Daoy (cell line): ENCODE measurements around the gene SIGLEC11. TPM values are rescaled to one million over a fixed set of nuclear protein-coding genes. Genes with fewer than 3 reads are reported as not detected.
"Not testable (repeated sequence)": the region's sequence is repeated elsewhere in the genome, so short reads cannot be mapped to it uniquely, and the experiment has no call there.

Experiments
- DNase-seq: peaks from one replicate; pipeline ENCODE4 v3.0.0-alpha.2; 2015; ENCODE audit warnings: low read depth
- total RNA-seq: library from RNA; depleted of rRNA; stranded (reverse); fragments of >200 nt; shearing (Covaris generic); gene quantifications from 2 replicates; pipeline ENCODE4 v1.2.3, GENCODE V29; 2014; rRNA removed

Gene SIGLEC11, protein sequence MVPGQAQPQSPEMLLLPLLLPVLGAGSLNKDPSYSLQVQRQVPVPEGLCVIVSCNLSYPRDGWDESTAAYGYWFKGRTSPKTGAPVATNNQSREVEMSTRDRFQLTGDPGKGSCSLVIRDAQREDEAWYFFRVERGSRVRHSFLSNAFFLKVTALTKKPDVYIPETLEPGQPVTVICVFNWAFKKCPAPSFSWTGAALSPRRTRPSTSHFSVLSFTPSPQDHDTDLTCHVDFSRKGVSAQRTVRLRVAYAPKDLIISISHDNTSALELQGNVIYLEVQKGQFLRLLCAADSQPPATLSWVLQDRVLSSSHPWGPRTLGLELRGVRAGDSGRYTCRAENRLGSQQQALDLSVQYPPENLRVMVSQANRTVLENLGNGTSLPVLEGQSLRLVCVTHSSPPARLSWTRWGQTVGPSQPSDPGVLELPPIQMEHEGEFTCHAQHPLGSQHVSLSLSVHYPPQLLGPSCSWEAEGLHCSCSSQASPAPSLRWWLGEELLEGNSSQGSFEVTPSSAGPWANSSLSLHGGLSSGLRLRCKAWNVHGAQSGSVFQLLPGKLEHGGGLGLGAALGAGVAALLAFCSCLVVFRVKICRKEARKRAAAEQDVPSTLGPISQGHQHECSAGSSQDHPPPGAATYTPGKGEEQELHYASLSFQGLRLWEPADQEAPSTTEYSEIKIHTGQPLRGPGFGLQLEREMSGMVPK
- total RNA-seq, result not detected in 2 replicates

DNA sequence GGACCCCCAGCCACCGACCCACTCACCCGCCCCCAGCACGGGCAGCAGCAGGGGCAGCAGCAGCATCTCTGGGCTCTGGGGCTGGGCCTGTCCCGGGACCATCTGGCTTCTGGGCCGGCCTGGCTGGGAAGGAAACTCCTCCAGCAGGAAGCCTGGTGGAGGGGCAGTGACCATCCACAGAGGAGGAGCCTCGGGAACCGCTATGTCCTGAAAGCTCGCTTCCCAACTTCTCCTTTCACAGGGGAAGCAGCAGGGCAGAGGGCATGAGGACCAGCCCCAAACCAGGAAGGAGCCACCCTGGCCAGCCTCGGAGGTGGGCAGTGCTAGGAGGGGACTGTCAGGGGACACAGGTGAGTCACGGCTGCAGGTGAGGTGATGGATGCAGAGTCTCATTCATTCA, at the start of gene SIGLEC11:
Gene SIGLEC11, minus strand, starts transcription at position 193 of the 400 bp plus-strand sequence. Its CDS starts 91 bp downstream, at position 102.
- not testable (repeated sequence) for DNase-seq

DNA sequence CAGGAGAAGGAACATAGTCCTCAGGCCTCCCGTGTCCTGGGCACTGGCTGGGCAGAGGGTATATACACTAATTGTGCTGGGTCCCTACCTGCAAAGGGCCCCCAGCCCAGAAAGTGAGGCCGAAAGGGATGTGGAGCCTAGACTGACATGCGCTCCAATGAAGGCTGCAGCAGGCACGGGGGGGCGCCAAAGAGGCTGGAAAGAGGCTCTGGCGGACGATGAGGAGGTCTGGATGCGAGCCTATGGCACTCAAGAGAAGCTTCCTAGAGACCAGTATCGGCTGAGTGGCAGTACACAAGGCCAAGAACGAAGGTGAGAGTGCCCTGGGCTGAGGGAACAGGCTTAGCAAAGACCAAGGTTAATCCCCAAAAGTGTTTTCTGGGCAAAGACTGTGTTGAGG, 47.6 kb upstream of the SIGLEC11 start:
- DNase-seq, result peak; percentile 28

DNA sequence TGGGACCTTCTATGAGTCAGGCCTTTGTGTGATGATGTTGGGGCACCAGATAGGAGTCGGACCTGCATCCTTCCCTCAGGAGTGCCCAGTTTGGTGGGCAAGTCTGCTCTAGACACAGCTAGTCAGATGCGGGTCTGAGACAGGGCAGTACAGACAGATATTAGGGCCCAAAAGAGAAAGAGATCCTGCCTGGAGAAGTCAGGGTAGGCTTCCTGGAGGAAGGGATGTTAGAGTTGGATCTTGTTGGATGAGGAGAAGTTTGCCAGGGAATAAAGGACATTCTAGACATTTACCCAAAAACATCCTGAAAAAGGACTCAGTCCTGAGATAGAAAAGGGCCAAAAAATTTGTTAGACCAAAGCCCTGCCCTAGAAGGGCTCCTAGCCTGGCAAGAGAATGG, 47.0 kb upstream of the SIGLEC11 start:
- no peak for DNase-seq

DNA sequence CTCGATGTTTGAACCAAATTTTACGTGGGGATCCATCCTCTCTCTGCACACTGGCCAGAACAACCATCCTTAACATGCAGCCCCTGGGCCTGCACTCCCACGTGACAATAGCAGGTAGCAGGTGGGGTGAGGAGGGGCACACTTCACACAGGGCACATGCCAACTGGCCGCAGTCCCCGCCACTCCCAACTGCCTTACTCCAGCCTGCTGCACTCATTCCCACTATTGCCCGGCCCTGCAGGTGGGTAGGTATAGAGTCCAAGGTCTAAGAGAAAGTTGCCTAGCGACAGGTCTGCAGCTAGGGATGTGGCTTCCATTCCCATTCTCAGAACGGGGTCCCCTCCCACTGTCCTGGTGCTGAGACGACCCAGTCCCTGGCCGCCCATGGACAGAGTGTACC, 46.2 kb upstream of the SIGLEC11 start:
- DNase-seq, result no peak

DNA sequence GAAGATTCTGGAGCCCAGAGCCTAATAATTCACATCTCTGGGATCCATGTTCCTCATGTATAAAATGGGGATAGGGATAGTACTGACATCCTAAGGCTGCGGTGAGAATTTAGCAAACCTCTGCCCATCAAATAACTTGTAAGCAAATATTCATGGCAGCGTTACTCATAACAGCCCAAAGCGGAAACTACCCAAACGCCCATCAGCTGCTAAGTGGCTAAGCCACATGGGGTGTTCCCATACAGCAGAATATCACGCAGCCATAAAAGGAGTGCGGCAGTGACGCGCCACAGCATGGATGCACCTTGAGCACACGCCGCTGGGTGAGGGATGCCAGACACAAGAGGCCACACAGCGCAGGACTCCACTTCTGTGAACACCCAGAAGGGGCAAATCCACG, 44.5 kb upstream of the SIGLEC11 start:
- no peak for DNase-seq

DNA sequence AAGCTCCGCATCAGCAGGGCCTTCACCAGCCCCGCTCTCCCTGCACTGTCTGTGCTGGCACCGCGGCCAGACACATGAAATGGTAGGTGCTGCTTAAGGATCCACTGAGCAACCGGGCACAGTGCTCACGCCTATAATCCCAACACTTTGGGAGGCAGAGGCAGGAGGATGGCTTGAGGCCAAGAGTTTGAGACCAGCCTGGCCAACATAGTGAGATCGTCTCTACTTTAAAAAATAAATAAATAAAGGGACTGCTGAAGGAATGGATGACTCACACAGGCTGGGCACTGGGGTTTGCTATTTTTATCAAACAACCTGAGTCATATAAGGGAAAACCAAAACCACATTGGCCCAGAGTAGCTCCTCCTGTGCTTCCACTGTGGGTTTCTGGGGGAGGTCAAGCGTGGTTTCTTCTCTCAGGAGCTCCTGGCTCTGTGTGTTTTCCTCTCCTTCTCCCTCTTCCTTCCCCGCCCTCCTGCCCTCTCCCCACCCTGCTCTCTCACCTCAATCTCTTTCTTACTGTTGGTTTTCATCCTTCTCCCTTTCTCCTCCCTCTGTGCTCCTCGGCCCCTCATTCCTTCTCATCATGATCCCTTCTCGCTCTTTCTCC, 42.9 kb upstream of the SIGLEC11 start:
- peak; percentile 94 for DNase-seq

DNA sequence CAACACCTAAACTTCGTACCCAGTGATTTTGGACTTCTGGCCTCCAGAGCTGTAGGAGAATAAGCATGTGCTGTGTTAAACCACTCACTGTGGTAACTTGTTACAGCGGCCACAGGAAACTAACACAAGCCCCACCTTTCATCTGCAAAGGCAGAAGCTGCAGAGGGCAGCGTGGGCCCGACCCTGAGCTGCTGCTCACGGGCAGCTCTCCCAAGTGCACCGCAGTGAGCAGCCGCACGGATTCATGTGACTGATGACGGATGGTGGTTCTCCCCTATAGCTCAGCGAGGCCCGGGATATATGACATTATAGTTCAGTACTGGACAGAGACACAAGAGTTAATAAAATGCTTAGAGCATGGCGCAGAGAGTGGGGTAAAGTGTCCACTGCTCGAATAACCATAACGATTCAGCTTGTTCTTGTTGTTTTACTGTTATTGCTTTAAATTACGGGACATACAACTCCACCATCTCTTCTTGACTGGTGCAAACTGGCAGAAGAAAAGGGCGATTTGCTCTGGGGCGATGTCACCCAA, 42.3 kb upstream of the SIGLEC11 start:
- no peak for DNase-seq

DNA sequence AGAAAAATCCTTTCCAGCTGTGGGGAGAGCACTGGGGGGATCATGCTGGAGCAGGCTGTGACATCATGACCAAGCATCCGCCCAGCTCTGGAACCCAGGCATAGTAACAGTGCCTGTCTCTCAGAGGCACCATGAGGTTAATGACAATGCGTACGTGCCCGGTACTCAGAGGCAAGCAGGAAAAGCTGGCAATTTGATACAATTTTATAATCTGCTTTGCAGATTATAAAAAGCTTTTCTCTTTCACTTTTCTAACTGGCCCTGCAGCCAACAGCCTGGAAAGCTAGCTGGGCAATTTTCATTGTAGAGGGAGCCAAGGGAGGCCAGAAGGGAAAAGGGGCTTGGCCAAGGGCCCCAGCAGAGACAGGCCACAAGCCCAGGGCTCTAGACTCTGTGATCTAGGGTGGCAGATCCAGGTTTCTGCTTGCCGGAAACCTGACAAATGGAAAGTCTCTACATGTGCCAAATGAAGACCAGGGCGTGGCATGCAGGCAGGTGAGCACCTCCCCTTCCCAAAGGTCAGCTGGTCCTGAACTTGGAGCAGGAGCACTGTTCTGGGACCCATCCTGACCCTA, 41.5 kb upstream of the SIGLEC11 start:
- no peak for DNase-seq

DNA sequence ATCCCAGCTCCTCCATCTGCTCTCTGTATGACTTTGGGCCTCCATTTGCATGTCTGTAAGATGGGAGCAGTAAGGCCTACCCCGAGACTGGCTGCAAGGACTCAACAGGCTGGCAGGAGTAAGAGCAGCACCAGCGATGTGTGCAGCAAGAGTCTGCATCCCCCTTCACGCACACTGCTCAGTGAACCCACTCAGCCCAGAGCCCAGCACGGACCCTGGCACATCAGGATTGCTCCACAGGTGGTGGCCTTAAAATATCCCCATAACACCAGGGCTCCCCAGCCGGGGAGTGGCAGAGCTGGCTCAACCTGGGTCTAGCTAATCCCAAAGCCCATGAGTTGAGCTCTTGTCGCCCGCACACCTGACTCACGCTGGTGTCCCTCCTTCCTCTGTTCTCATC, 40.8 kb upstream of the SIGLEC11 start:
- no peak for DNase-seq

DNA sequence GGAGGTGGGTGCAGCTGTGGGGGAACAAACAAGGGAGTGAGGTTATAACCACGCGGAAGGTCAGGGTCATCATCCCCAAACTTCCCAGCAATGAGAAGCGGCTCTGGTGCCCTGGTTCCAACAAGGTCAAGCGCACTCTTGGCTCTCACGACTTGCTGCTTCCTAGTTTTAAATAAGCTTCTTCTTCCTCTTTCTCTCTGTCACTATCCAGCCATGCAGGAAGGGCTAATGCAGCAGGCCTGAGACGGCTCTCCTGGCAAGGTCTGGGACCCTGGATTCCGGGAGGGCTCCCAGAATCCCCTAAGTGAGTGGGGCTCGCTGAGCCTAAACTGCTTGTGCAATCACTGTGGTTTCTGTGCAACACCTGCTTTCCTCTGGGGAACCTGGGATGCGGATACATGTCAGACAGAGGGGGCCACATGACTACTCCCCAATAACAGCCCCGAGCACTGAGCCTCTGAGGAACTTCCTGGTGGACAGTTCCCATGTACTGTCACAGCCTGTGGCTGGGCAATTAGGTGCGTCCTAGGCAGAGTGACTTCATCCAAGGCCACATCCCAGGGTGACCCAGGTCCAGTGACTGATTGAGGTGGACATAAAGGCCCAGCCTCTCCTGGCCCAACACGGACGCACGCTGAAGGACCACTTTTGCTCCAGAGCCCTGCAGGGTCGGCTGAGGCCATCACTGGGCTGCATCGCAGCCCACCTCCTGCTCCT, 40.0 kb upstream of the SIGLEC11 start:
- no peak for DNase-seq

DNA sequence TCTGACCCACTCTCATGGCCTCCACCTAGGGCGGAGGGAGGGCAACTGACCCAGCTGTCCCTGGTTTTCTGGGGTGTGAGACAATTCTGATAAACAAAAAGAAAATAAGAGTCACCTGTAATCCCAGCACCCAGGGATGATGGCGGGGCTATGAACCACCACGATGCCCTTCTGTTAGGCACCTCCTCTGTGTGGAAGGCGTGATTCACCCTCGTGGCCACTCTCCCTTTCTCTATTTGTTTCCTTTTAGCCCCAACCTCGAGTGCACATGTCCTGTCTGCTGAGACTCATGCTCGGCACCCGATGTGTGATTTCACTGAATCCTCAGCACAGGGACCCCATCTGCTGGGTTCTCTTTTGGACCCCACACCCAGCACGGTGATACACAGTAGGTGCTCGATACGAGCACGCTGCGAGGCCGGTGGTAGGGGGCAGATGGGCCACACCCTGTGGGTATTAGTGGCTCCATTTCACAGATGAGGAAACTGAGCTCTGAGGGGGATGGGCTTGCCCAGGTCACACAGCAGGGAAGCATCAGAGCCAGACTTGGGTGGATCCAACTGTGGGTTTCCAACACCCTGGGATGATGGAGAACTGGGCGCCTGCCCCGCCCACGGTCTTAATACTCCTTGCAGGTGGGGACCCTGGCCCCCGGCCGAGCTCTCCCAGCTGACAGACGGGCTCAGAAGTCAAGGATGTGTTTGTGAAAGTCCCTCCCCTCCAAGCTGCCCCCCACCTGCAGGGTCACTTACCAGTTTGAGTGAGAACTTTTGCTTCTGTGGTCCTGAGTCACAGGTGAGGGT, 39.3 kb upstream of the SIGLEC11 start:
- no peak for DNase-seq

DNA sequence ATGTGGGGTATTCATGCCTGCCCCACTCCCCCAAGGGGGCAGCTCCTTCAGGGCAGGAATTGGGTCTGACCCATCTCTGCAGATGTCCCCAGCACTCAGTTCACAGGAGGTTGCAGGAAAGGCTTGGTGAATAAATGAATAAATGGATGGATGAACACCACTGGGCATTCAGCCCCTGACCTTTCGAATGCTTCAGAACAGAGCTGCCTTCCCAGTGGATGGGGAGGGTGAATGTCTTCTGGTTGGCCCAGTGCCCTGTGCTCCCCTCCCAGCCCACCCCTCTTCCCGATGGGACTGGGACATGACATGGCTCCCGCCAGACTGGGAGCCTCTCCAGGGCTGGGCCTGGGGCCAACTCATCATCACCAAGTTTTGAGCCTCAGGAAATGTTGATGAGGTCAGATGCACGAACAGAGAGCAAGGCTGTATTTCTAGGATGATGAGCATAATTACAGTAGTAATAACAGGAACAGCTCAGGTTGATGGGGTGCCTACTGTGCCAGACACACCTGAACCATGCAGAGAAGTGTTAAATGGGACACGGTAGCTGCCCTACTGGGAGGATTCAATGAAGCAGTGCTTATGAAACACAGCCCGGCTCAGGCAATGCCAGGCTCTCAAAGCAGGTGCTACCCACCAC, 38.5 kb upstream of the SIGLEC11 start:
- no peak for DNase-seq

DNA sequence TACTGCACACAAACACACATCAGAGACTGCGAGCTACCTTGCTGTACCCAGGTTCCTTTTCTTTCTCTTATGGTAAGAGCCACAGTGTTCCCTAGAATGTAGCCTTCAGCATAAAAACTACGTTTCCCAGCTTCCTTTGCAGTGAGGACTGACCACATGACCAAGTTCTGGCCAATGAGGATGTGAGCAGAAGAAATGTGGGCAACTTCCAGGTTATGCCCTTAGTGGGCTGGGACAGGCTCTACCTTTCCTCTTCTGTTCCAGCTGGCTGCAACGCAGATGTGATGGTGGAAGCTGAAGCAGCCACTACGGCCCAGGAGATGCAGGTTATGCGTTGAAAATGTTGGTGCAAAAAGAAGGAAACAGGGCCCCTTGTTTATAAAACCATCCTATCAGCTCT, 36.7 kb upstream of the SIGLEC11 start:
- peak; percentile 54 for DNase-seq

DNA sequence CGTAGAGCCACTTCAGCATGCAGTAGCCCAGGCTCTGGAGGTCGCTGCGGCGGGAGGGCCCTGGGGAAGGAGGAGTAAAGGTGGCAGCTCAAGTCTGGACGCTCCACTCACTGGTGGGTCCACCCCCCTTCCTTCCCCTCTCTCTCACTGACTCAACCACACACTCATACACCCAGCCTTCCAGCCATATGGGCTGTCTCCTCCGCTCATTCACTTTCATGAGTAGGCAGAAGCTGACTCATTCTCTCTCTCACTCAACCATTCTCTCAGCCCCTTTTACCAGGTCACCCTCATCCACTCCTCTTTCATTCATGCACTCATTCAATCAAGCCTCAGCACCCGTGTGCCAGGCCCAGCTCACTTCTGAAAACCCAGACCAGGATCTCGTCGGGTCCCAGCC, 27.5 kb upstream of the SIGLEC11 start:
- DNase-seq, result peak; percentile 78

DNA sequence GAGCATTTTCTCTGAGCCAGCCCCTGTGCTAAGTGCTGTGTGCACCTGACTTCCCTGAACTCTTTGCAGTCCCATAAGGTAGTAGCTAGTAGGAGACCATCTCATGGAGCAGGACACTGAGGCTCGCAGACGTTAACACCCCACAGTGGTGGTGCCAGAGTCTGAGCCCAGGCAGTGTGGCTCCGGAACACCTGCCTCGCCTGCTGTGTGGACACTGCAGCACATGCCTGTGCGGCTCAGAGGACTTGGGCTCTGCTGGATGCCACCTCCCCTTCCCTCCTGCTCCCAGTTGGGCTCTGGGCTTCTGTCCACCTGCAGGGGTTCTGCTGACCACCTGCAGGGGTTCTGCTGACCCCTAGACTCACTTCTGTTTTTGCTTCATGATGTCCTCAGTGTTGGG, 27.0 kb upstream of the SIGLEC11 start:
- no peak for DNase-seq

DNA sequence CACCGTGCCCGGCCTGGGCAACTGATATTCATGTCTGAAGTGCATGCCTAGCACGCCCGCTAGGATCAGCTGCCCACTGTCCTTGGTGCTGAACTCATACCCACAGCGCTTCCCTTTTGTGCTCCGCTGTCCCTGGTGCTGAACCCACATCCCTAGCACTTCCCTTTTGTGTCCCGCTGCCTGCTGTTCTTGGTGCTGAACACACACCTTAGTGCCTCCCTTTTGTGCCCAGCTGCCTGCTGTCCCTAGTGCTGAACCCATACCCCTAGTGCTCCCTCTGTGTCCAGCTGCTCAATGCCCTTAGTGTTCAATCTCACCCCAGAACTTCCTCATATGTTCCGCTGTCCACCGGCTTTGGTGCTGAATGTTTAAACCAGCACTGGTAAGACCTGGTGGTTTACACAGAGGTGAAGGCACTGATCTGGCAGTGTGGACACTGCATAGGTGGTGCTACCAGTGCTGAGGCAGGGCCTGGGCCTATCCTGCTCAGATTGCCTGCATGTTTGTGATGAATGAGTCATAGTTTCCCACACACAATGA, 26.3 kb upstream of the SIGLEC11 start:
- DNase-seq, result peak; percentile 93

DNA sequence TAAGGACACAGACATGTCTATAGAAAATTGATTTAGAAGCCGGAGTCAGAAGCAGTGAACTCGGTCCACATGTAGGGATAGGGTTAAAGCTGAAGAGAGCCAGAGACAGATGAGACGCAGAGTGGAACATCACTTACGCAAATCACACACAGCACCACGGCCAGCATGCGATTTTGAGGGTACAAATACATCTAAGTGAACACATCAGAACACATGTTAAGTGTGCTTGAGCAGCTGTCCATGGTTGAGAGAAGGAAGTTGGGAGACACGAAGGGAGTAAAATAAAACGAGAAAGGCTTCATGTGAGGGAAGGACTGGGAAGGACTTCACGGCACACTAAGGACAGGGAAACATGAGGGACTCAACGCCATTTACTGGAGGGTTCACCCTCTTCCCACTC, 25.4 kb upstream of the SIGLEC11 start:
- DNase-seq, result no peak

DNA sequence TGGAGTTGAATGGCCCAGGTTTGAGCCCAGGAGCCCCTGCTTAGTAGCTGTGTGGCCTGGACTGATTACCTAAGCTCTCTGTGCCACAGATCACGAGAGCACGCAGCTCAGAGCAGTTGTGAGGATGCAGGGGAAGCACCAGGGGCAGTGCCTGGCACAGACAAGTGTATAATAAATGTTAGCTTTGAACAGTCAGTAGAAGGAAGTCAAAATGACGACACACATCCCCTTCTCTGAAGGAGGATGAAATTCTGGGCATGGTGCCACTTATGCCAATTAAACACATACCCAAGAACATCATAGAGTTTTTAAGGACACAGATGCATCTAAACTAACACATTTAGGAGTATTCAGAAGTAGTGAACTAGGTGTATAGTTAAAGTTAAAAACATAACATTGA, 24.9 kb upstream of the SIGLEC11 start:
- no peak for DNase-seq

DNA sequence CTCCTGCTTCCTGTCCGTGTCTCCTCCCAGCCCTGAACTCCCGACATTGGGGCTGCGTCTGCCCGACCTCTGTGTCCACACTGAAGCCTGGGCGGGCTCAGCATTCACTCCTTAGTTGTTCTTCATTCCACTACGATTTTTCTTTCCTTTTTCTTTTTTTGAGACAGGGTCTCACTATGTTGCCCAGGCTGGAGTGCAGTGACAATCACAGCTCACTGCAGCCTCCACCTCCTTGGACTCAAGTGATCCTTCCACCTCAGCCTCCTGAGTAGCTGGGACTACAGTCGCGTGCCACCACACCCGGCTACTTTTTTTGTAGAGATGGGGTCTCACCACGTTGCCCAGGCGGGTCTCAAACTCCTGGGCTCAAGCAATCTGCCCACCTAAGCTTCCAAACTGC, 23.5 kb upstream of the SIGLEC11 start:
- DNase-seq, result no peak
